GM12878 (cell line): Measurements from ENCODE around the gene NDE1. TPM values are rescaled to one million over a fixed set of nuclear protein-coding genes. Genes with fewer than 3 reads are reported as not detected.
A peak's percentile ranks its signal among the peaks of the same experiment; 100 is the strongest.

Experiments used
- ATAC-seq: fragments of 200-7000 bp; cut with Tn5 transposase; 3 replicates; pipeline ENCODE4 v1.9.1; 2020; ENCODE audit warnings: mild to moderate bottlenecking, moderate library complexity
- BruUV-seq: library from RNA; stranded (reverse); fragments of 400-500 nt; replicated peaks from 2 replicates; lab custom pipeline; 2021; lab: Mats Ljungman, UMichigan
- CTCF ChIA-PET: fragments of 300-600 bp; sonication (Branson Sonifier 250); formaldehyde crosslinking; extraction: SDS; loops from one replicate; lab custom pipeline; 2021; ENCODE audit warnings: inconsistent platforms; lab: Yijun Ruan, JAX
- POLR2A ChIA-PET: fragments of 350-600 bp; formaldehyde crosslinking; extraction: SDS; loops from one replicate; lab custom pipeline; 2021; ENCODE audit warnings: inconsistent platforms; lab: Charles Lee
- RAD21 ChIA-PET: fragments of 300-600 bp; sonication (Branson Sonifier 250); formaldehyde crosslinking; loops from one replicate; lab custom pipeline; 2023; ENCODE audit warnings: antibody characterized with exemption; ENCODE audit not compliant: unreplicated experiment; lab: Charles Lee
- SMC1A ChIA-PET: fragments of 300-600 bp; sonication (Branson Sonifier 250); formaldehyde crosslinking; loops from one replicate; lab custom pipeline; 2023; ENCODE audit not compliant: unreplicated experiment, uncharacterized antibody; lab: Charles Lee
- DNase-seq: peaks from one replicate; pipeline ENCODE4 v3.0.0-alpha.2; 2011; ENCODE audit warnings: low read depth, low spot score
- FAIRE-seq: peaks from 3 replicates; lab custom pipeline; 2011; peaks lifted over from hg19 to GRCh38; lab: Jason Lieb, UNC
- H2AFZ ChIP-seq: 2 replicates; pipeline ENCODE4 v1.6.0; 2011; ENCODE audit warnings: low read depth, low read length, control low read depth; ENCODE audit not compliant: control insufficient read depth
- H3K27ac ChIP-seq: 2 replicates; pipeline ENCODE4 v1.5.1; 2011; ENCODE audit warnings: control low read depth; ENCODE audit not compliant: control insufficient read depth, insufficient read depth
- H3K27me3 ChIP-seq, 2 experiments: replicated peaks in 1 of 2; 2 replicates each; pipeline versions ENCODE4 v1.6.0 to v1.6.1; 2011; ENCODE audit warnings: low read length in 1 of 2; ENCODE audit not compliant: control insufficient read depth in 2 of 2, insufficient read depth in 2 of 2
- H3K36me3 ChIP-seq, 2 experiments: 2 replicates each; pipeline ENCODE4 v1.5.1; 2011; ENCODE audit warnings: low read length in 1 of 2; ENCODE audit not compliant: control insufficient read depth in 2 of 2, insufficient read depth in 2 of 2
- H3K4me1 ChIP-seq: 2 replicates; pipeline ENCODE4 v1.6.1; 2011; ENCODE audit warnings: mild to moderate bottlenecking, low read length, moderate library complexity, mixed read lengths; ENCODE audit not compliant: control insufficient read depth, insufficient read depth
- H3K4me2 ChIP-seq: 2 replicates; pipeline ENCODE4 v1.6.0; 2011; ENCODE audit warnings: control low read depth; ENCODE audit not compliant: control insufficient read depth, insufficient read depth
- H3K4me3 ChIP-seq: fragments of 200-600 bp; sonication (generic); 2 replicates; pipeline ENCODE4 v1.5.1; 2016
- H3K79me2 ChIP-seq: 2 replicates; pipeline ENCODE4 v1.6.0; 2011; ENCODE audit warnings: low read length; ENCODE audit not compliant: control insufficient read depth, insufficient read depth
- H3K9ac ChIP-seq: 2 replicates; pipeline ENCODE4 v1.8.0; 2011; ENCODE audit warnings: low read length, control low read depth, mixed read lengths; ENCODE audit not compliant: control insufficient read depth, insufficient read depth
- H3K9me3 ChIP-seq: replicated peaks from 3 replicates; pipeline ENCODE4 v1.5.1; 2011; ENCODE audit warnings: mild to moderate bottlenecking, low read length; ENCODE audit not compliant: control insufficient read depth, insufficient read depth
- H4K20me1 ChIP-seq: 2 replicates; pipeline ENCODE4 v1.6.0; 2011; ENCODE audit not compliant: control insufficient read depth, insufficient read depth
- BCL3 ChIP-seq: IDR thresholded peaks from 2 replicates; pipeline ENCODE4 v1.6.1; 2011; ENCODE audit warnings: borderline replicate concordance, low read depth, mild to moderate bottlenecking, moderate library complexity, low read length; ENCODE audit not compliant: insufficient read depth, poor library complexity, severe bottlenecking
- BHLHE40 ChIP-seq, 2 experiments: fragments of 450-650 bp in 1 of 2; IDR thresholded peaks; 2 replicates each; pipeline ENCODE4 v1.6.1; 2011 to 2017; ENCODE audit warnings: low read depth in 2 of 2, borderline replicate concordance in 1 of 2, improper control_type of control experiment in 1 of 2, low read length in 1 of 2, mild to moderate bottlenecking in 1 of 2
- BRCA1 ChIP-seq: IDR thresholded peaks from 2 replicates; pipeline ENCODE4 v1.6.1; 2011; ENCODE audit warnings: low read depth, low read length, improper control_type of control experiment
- CHD2 ChIP-seq: IDR thresholded peaks from 2 replicates; pipeline ENCODE4 v1.6.1; 2011; ENCODE audit warnings: low read depth, low read length, improper control_type of control experiment, borderline replicate concordance
- PAX5 ChIP-seq: IDR thresholded peaks from 2 replicates; pipeline ENCODE4 v1.6.1; 2011; ENCODE audit warnings: low read depth, low read length, borderline replicate concordance
- POLR2AphosphoS2 ChIP-seq: IDR thresholded peaks from 2 replicates; pipeline ENCODE4 v1.6.1; 2011; ENCODE audit warnings: low read depth, mild to moderate bottlenecking, low read length, improper control_type of control experiment, moderate library complexity
- REST ChIP-seq: IDR thresholded peaks from 2 replicates; pipeline ENCODE4 v1.6.1; 2012; ENCODE audit warnings: mild to moderate bottlenecking, low read depth, low read length
- TCF7 ChIP-seq: IDR thresholded peaks from 2 replicates; pipeline ENCODE4 v1.6.1; 2014; ENCODE audit warnings: antibody characterized with exemption, borderline replicate concordance
- ZBED1 ChIP-seq: IDR thresholded peaks from 2 replicates; pipeline ENCODE4 v1.6.1; 2016; ENCODE audit warnings: borderline replicate concordance
- ZNF622 ChIP-seq: fragments of 450-650 bp; IDR thresholded peaks from 2 replicates; pipeline ENCODE4 v1.6.1; 2017; ENCODE audit warnings: mild to moderate bottlenecking, inconsistent platforms
- ZZZ3 ChIP-seq: IDR thresholded peaks from 2 replicates; pipeline ENCODE4 v1.6.1; 2011; ENCODE audit warnings: low read depth; ENCODE audit not compliant: control insufficient read depth, insufficient read length
- WGBS: methylation state at CpG from one replicate; pipeline ENCODE4 v1.1.6; 2016; ENCODE audit warnings: low lambda C conversion rate; ENCODE audit not compliant: insufficient replicate concordance, insufficient coverage; ENCODE audit errors: missing lambda C conversion rate; 5-methylcytosine and 5-hydroxymethylcytosine counted together
- in situ Hi-C: fragments of 300-500 bp; cut with MboI; formaldehyde crosslinking; loops from 9 replicates; pipeline ENCODE4 v1.14.3; 2018; ENCODE audit warnings: mixed read lengths
- intact Hi-C: fragments of 100-400 bp; cut with micrococcal nuclease; formaldehyde crosslinking; loops from one replicate; pipeline ENCODE4 v1.14.2; 2022; ENCODE audit not compliant: unreplicated experiment
- polyA plus RNA-seq, 11 experiments: library from polyadenylated mRNA; depleted of rRNA in 4 of 11; unstranded in 6 of 11; stranded (reverse) in 5 of 11; fragments of >200 nt; fragmentation: Nextera tagmentation in 4 of 11; fragmentation: Illumina TruSeq in 1 of 11; extraction: Ambion mirVana in 4 of 11; extraction: Trizol in 1 of 11; gene quantifications; 1 replicate in 1 of 11; 2 replicates in 10 of 11; pipeline versions ENCODE4 v1.2.1 to v1.2.3, GENCODE V29; 2011 to 2016; ENCODE audit warnings: inconsistent platforms in 2 of 11, missing spikeins in 2 of 11, low read depth in 1 of 11
- total RNA-seq, 4 experiments: library from RNA; depleted of rRNA in 3 of 4; stranded (reverse); fragments of >200 nt in 3 of 4; fragmentation: Illumina TruSeq in 1 of 4; extraction: Trizol in 1 of 4; gene quantifications; 2 replicates each; pipeline versions ENCODE4 v1.2.1 to v1.2.3, GENCODE V29; 2013 to 2021

Gene NDE1
- total and polyA plus RNA-seq, 10 of the 15 experiments (the other 5 are each of a cell fraction or from before 2014, with no cell fraction given), result 5.7 to 148 (median 87.8) TPM

DNA sequence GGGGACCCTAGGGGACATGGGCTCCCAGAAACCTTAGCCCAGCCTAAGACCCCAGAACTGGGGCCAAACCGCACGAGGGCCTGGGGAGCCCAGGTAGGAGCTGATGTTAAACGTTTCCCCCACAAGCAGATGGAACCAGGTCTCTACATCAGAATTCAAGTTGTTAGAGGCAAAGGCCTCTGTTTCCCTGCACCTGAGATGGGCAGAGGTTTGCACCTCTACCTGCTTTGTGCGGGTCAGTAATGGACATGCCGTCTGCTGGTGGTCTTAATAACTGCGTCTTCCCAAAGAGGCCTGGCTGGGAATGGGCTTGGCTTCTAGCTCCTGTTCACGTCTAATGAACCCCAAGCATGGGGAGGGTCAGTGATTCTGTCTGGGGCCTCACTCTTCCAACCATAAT lies 79.1 kb downstream of the NDE1 start:
- no peaks in the 10 kb centered on the region for H3K9me3 ChIP-seq
- BruUV-seq, result no TSS peak
- H3K79me2 ChIP-seq, result no peaks in the 10 kb centered on the region
- ATAC-seq (no peak), FAIRE-seq (no peak), DNase-seq (no peak)
- no peaks in the 10 kb centered on the region for H4K20me1 ChIP-seq
- intact Hi-C loops (no loop called here), in situ Hi-C loops (no loop called here)
- H3K27ac ChIP-seq, result no peak overlapping the region
- no peak overlapping the region for H3K4me3 ChIP-seq
- no peak overlapping the region for H3K4me2 ChIP-seq
- H3K36me3 ChIP-seq, result peaks cover 0 to 4% of the 10 kb centered on the region in 2 experiments; a peak in 3 of 4 replicates
- H2AFZ ChIP-seq, result no peak overlapping the region
- ChIA-PET CTCF (no interaction called here), POLR2A (interaction anchor here (0.5 kb wide), 1 partner anchor 70 kb away, joined by 4 read pairs; no protein-coding TSS in a partner anchor), RAD21 (no interaction called here), SMC1A (interaction anchor here (0.6 kb wide), 2 partner anchors 32 to 146 kb away, joined by 3 read pairs; no protein-coding TSS in a partner anchor)
- H3K27me3 ChIP-seq, result no peaks in the 10 kb centered on the region
- no peak overlapping the region for H3K9ac ChIP-seq
- H3K4me1 ChIP-seq, result no peaks in the 10 kb centered on the region
- TF ChIP-seq CHD2 (no peak), ZNF622 (no peak), BHLHE40 (IDR thresholded peaks at IDR 0.05; ENCODE audit: borderline replicate concordance in 1 of 2, low read depth in 2 of 2, low read length in 1 of 2) (no peak), PAX5 (no peak), TCF7 (no peak), REST (no peak), POLR2AphosphoS2 (peak; percentile 19; the same call in 1 of the 2 replicates), ZZZ3 (no peak), ZBED1 (no peak), BCL3 (peak; percentile 12), BRCA1 (no peak)
- 92% methylated on average over 7 of the region's 7 CpGs for WGBS
